Neural cell (in vitro differentiated cells): Measurements from ENCODE around the gene PGBD5.

ENCODE experiments used
- EP300 ChIP-seq: fragments of 450-650 bp; conservative IDR thresholded peaks from 2 replicates; pipeline ENCODE4 v1.6.1; 2014; ENCODE audit warnings: antibody characterized with exemption, mild to moderate bottlenecking, moderate library complexity; ENCODE audit not compliant: poor library complexity, severe bottlenecking
- EZH2 ChIP-seq: fragments of 200-600, 300-800 bp; shearing (Covaris generic), sonication (generic); IDR thresholded peaks from 2 replicates; pipeline ENCODE4 v1.6.1; 2014; ENCODE audit warnings: antibody characterized with exemption, low read length, borderline replicate concordance, mild to moderate bottlenecking; ENCODE audit not compliant: insufficient read depth, poor library complexity, severe bottlenecking
- POLR2AphosphoS5 ChIP-seq: IDR thresholded peaks from 2 replicates; pipeline ENCODE4 v1.6.1; 2012
- SMC3 ChIP-seq: fragments of 450-650 bp; conservative IDR thresholded peaks from 2 replicates; pipeline ENCODE4 v1.6.1; 2014; ENCODE audit warnings: antibody characterized with exemption, mild to moderate bottlenecking, moderate library complexity; ENCODE audit not compliant: poor library complexity
- TF ChIP-seq, protein P1 (sequence below): fragments of 450-650 bp; IDR thresholded peaks from 2 replicates; pipeline ENCODE4 v1.5.1; 2014; ENCODE audit warnings: antibody characterized with exemption, mild to moderate bottlenecking, moderate library complexity; ENCODE audit not compliant: poor library complexity, severe bottlenecking
- TF ChIP-seq, protein P2 (sequence below): IDR thresholded peaks from 2 replicates; pipeline ENCODE4 v1.6.1; 2012; ENCODE audit warnings: borderline replicate concordance

DNA sequence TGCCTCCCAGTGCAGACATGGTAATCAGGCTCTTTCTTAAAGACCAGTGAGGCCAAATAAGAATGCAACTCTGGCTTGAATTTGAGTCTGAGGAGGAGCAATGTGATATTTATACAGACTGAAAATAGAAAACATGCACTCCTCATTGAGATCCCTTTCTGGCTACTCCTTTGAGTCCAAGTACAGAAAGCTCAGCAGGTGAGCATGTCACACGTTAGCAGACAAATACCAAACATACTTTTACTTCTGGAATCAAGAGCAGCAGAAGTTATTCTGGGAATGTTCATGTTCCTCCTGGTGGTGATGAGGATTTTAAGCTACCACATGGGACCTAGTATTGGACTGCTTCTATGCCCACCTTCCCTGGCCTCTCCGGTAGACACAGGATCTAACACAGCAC lies 48.3 kb downstream of the PGBD5 start:
- TF ChIP-seq, protein P1, sequence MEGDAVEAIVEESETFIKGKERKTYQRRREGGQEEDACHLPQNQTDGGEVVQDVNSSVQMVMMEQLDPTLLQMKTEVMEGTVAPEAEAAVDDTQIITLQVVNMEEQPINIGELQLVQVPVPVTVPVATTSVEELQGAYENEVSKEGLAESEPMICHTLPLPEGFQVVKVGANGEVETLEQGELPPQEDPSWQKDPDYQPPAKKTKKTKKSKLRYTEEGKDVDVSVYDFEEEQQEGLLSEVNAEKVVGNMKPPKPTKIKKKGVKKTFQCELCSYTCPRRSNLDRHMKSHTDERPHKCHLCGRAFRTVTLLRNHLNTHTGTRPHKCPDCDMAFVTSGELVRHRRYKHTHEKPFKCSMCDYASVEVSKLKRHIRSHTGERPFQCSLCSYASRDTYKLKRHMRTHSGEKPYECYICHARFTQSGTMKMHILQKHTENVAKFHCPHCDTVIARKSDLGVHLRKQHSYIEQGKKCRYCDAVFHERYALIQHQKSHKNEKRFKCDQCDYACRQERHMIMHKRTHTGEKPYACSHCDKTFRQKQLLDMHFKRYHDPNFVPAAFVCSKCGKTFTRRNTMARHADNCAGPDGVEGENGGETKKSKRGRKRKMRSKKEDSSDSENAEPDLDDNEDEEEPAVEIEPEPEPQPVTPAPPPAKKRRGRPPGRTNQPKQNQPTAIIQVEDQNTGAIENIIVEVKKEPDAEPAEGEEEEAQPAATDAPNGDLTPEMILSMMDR, result no peak
- TF ChIP-seq, protein P2, sequence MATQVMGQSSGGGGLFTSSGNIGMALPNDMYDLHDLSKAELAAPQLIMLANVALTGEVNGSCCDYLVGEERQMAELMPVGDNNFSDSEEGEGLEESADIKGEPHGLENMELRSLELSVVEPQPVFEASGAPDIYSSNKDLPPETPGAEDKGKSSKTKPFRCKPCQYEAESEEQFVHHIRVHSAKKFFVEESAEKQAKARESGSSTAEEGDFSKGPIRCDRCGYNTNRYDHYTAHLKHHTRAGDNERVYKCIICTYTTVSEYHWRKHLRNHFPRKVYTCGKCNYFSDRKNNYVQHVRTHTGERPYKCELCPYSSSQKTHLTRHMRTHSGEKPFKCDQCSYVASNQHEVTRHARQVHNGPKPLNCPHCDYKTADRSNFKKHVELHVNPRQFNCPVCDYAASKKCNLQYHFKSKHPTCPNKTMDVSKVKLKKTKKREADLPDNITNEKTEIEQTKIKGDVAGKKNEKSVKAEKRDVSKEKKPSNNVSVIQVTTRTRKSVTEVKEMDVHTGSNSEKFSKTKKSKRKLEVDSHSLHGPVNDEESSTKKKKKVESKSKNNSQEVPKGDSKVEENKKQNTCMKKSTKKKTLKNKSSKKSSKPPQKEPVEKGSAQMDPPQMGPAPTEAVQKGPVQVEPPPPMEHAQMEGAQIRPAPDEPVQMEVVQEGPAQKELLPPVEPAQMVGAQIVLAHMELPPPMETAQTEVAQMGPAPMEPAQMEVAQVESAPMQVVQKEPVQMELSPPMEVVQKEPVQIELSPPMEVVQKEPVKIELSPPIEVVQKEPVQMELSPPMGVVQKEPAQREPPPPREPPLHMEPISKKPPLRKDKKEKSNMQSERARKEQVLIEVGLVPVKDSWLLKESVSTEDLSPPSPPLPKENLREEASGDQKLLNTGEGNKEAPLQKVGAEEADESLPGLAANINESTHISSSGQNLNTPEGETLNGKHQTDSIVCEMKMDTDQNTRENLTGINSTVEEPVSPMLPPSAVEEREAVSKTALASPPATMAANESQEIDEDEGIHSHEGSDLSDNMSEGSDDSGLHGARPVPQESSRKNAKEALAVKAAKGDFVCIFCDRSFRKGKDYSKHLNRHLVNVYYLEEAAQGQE, result no peak
- TF ChIP-seq SMC3 (no peak), EP300 (no peak), EZH2 (no peak), POLR2AphosphoS5 (no peak)
